Naive B cell (primary cell): ENCODE measurements around the gene MEGF6. TPM values are rescaled to one million over a fixed set of nuclear protein-coding genes. Genes with fewer than 3 reads are reported as not detected.

Experiments used
- ATAC-seq, 2 donors: fragments of 150-1000 bp; cut with Tn5 transposase; 2 replicates each; pipeline ENCODE4 v1.10.0; 2021; ENCODE audit warnings: low read depth in 2 of 2, mild to moderate bottlenecking in 2 of 2, moderate library complexity in 2 of 2
- DNase-seq: peaks from one replicate; pipeline ENCODE4 v3.0.0; 2022
- H3K27ac Mint-ChIP-seq, 6 donors: one replicate each; pipeline ENCODE4 v1.8.0; 2020 to 2022; ENCODE audit warnings: mild to moderate bottlenecking in 6 of 6, mixed read lengths in 6 of 6, moderate library complexity in 5 of 6, inconsistent platforms in 2 of 6
- H3K27me3 Mint-ChIP-seq, 3 donors: one replicate each; pipeline ENCODE4 v1.8.0; 2021 to 2022; ENCODE audit warnings: mixed read lengths in 3 of 3, mild to moderate bottlenecking in 1 of 3
- H3K36me3 Mint-ChIP-seq, 2 donors: one replicate each; pipeline ENCODE4 v1.8.0; 2020 to 2022; ENCODE audit warnings: mixed read lengths in 2 of 2, inconsistent platforms in 1 of 2, mild to moderate bottlenecking in 1 of 2
- H3K4me1 Mint-ChIP-seq, 3 donors: one replicate each; pipeline ENCODE4 v1.8.0; 2020 to 2022; ENCODE audit warnings: mixed read lengths in 3 of 3, inconsistent platforms in 1 of 3, mild to moderate bottlenecking in 1 of 3, moderate library complexity in 1 of 3
- H3K4me3 Mint-ChIP-seq, 8 donors: one replicate each; pipeline ENCODE4 v1.8.0; 2020 to 2022; ENCODE audit warnings: mild to moderate bottlenecking in 8 of 8, mixed read lengths in 8 of 8, moderate library complexity in 8 of 8, inconsistent platforms in 2 of 8
- H3K9me3 Mint-ChIP-seq, 7 donors: one replicate each; pipeline ENCODE4 v1.8.0; 2020 to 2022; ENCODE audit warnings: mixed read lengths in 7 of 7, mild to moderate bottlenecking in 5 of 7, inconsistent platforms in 2 of 7, moderate library complexity in 1 of 7
- polyA plus RNA-seq, 6 donors: library from polyadenylated mRNA; unstranded; fragments of 300-500 nt; fragmentation: Illumina TruSeq; gene quantifications; one replicate each; pipeline ENCODE4 v1.2.3, GENCODE V29; 2021; ENCODE audit warnings: low read depth in 6 of 6

Gene MEGF6
- polyA plus RNA-seq, 6 donors from 2014 or later: 3.1 to 8.8 (median 4.3) TPM; not detected in 1

- Mint-ChIP-seq H3K9me3 (no peaks in the 10 kb centered on the region), H3K4me1 (peaks cover 4 to 7% (median 6%) of the 10 kb centered on the region in 3 donors), H3K36me3 (no peaks in the 10 kb centered on the region), H3K27ac (no peak overlapping the region), H3K4me3 (no peak overlapping the region), H3K27me3 (peaks cover 0 to 14% (median 6%) of the 10 kb centered on the region in 3 donors)
- DNase-seq: no peak
- ATAC-seq: no peak
These were observed 144.8 kb downstream of the MEGF6 start for GRCh38 chr1:3466366-3467075.

DNA sequence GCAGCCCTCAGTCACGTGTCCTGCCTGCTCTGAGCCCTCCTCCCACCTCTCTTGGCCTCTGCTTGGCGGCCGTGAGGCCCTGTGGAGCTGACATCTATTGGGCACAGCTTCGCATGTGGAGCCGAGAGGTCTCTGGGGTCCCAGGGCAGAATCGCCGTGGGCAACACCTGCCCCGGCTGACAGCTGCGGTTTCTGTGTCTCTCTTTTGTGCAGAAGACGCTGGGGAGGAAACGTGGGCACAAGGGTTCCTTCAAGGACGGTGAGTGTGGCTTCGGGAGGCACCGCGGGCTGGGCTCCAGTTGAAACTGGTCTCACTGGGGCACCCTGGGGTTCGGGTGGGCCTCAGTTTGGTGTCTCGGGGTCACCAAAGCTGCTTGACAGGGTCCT lies 145.4 kb downstream of the MEGF6 start:
- Mint-ChIP-seq H3K4me3 (no peak overlapping the region), H3K27me3 (peaks cover 4 to 16% (median 6%) of the 10 kb centered on the region in 3 donors)
- ATAC-seq: no peak

DNA sequence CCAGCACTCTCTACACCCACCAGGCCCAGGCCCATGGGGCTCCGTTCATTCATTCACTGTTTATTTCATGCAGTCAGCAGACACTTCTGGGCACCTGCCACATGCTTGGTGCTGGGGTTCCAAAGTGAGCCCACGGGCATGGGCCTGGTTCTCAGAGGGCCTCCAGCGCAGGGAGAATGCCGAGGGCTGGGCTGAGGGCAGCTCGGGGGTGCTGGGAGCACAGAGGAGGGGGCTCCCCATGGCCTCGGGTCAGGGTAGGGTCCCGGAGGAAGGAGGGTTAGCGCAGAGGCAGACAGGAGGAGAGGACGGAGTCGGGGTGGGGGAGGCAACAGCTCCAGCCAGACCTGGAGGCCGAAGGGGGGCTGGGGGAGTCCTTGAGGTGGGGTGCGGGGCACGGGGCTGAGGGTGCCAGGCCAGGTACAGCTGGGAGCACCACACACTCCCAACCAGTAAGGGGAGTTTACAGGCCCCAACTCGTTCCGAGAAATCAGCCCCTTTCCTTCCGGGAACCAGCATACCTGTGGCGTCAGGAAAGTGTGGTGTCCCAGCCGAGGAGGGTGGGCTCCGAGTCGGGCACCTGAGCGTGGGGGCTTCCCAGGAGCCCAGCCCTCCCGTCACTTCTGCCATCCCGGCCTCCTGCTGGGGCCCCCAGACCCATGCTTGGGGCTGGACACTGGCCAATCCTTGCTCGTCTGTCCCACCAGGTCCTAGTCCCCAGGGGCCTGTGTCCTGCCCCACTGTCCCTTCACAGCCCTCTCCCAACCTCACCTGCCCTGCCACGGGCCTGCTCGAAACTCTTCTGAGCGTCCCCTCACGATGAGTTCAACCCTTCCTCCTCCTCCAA lies 146.0 kb downstream of the MEGF6 start:
- Mint-ChIP-seq H3K4me3 (no peak overlapping the region), H3K27ac (peak overlapping the region in 1 of 6 donors; percentile 47), H3K9me3 (no peaks in the 10 kb centered on the region), H3K27me3 (peaks cover 2 to 16% (median 4%) of the 10 kb centered on the region in 3 donors), H3K4me1 (peaks cover 2 to 6% (median 4%) of the 10 kb centered on the region in 3 donors), H3K36me3 (no peaks in the 10 kb centered on the region)
- DNase-seq (no peak), ATAC-seq (no peak)

More for the DNA sequence above, 145.4 kb downstream of the MEGF6 start:
- peak overlapping the region in 1 of 6 donors; percentile 56 for H3K27ac Mint-ChIP-seq
- H3K36me3 Mint-ChIP-seq: no peaks in the 10 kb centered on the region
- H3K9me3 Mint-ChIP-seq: no peaks in the 10 kb centered on the region
- peaks cover 4 to 7% (median 6%) of the 10 kb centered on the region in 3 donors for H3K4me1 Mint-ChIP-seq
- DNase-seq: no peak

GRCh38 chr1:3464649-3465025 lies 146.7 kb downstream of the MEGF6 start:
- Mint-ChIP-seq H3K4me3 (no peak overlapping the region), H3K27me3 (peaks cover 4 to 16% (median 8%) of the 10 kb centered on the region in 3 donors), H3K4me1 (peaks cover 0 to 6% (median 4%) of the 10 kb centered on the region in 3 donors), H3K36me3 (no peaks in the 10 kb centered on the region), H3K27ac (peak overlapping the region in 1 of 6 donors; percentile 47), H3K9me3 (no peaks in the 10 kb centered on the region)
- ATAC-seq (no peak), DNase-seq (no peak)

GRCh38 chr1:3463891-3464648 lies 147.2 kb downstream of the MEGF6 start:
- H3K27ac Mint-ChIP-seq: no peak overlapping the region
- no peak overlapping the region for H3K4me3 Mint-ChIP-seq
- H3K36me3 Mint-ChIP-seq: no peaks in the 10 kb centered on the region
- no peak for DNase-seq
- H3K27me3 Mint-ChIP-seq: peaks cover 4 to 22% (median 11%) of the 10 kb centered on the region in 3 donors
- no peaks in the 10 kb centered on the region for H3K9me3 Mint-ChIP-seq
- peaks cover 0 to 6% (median 4%) of the 10 kb centered on the region in 3 donors for H3K4me1 Mint-ChIP-seq
- no peak for ATAC-seq

DNA sequence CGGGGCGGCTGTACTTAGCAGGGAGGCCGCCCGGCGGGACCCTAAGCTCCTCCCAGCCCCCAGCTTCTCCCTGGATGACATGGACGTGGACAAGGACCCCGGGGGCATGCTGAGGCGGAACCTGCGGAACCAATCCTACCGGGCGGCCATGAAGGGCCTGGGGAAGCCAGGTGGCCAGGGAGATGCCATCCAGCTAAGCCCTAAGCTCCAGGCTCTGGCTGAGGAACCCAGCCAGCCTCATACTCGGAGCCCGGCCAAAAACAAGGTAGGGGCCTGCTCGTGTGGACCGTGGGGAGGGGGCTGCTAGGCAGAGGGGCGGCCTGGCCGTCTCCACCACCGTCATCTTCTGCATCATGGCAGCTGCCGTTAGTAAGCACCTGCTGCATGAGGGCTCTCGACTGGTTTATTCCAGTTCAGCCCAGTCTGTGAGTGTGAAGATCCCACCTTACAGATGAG lies 147.9 kb downstream of the MEGF6 start:
- ATAC-seq: no peak
- H3K27me3 Mint-ChIP-seq: peaks cover 4 to 25% (median 11%) of the 10 kb centered on the region in 3 donors
- H3K27ac Mint-ChIP-seq: no peak overlapping the region
- H3K36me3 Mint-ChIP-seq: no peaks in the 10 kb centered on the region
- H3K4me3 Mint-ChIP-seq: no peak overlapping the region
- no peak for DNase-seq
- no peaks in the 10 kb centered on the region for H3K9me3 Mint-ChIP-seq
- peaks cover 0 to 6% (median 4%) of the 10 kb centered on the region in 3 donors for H3K4me1 Mint-ChIP-seq

- no peaks in the 10 kb centered on the region for H3K9me3 Mint-ChIP-seq
- H3K36me3 Mint-ChIP-seq: no peaks in the 10 kb centered on the region
- H3K27ac Mint-ChIP-seq: no peak overlapping the region
- DNase-seq: no peak
- no peak overlapping the region for H3K4me3 Mint-ChIP-seq
- ATAC-seq: no peak
- peaks cover 4 to 25% (median 11%) of the 10 kb centered on the region in 3 donors for H3K27me3 Mint-ChIP-seq
- H3K4me1 Mint-ChIP-seq: peaks cover 0 to 6% (median 4%) of the 10 kb centered on the region in 3 donors
These were observed 148.3 kb downstream of the MEGF6 start for GRCh38 chr1:3463013-3463385.

GRCh38 chr1:3462356-3463012 lies 148.8 kb downstream of the MEGF6 start:
- H3K9me3 Mint-ChIP-seq: no peaks in the 10 kb centered on the region
- ATAC-seq: no peak
- peaks cover 0 to 6% (median 4%) of the 10 kb centered on the region in 3 donors for H3K4me1 Mint-ChIP-seq
- H3K4me3 Mint-ChIP-seq: no peak overlapping the region
- H3K27me3 Mint-ChIP-seq: peaks cover 4 to 25% (median 11%) of the 10 kb centered on the region in 3 donors
- no peak overlapping the region for H3K27ac Mint-ChIP-seq
- DNase-seq: no peak
- H3K36me3 Mint-ChIP-seq: no peaks in the 10 kb centered on the region

DNA sequence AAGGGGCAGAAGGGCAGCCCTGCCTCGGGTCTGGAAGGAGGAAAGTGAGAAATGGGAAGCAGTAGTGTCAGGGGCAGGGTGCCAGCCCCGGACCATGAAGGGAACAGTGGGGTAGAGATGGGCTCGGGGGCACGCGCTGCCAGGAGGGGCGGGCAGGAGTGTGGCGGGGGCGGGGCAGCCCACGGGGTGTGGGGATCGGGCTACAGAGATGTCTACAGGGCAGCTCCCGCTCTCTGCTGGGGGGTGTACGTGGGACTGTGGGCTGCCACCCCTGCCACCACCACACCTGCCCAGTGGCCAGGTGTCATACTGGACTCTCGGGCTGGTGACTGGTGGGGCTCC lies 149.4 kb downstream of the MEGF6 start:
- H3K36me3 Mint-ChIP-seq: no peaks in the 10 kb centered on the region
- H3K4me1 Mint-ChIP-seq: peaks cover 0 to 6% (median 4%) of the 10 kb centered on the region in 3 donors
- DNase-seq (no peak), ATAC-seq (no peak)
- H3K27ac Mint-ChIP-seq: no peak overlapping the region
- peaks cover 4 to 25% (median 11%) of the 10 kb centered on the region in 3 donors for H3K27me3 Mint-ChIP-seq
- H3K9me3 Mint-ChIP-seq: no peaks in the 10 kb centered on the region
- H3K4me3 Mint-ChIP-seq: no peak overlapping the region

GRCh38 chr1:3461238-3461933 lies 149.9 kb downstream of the MEGF6 start:
- ATAC-seq (no peak), DNase-seq (no peak)
- Mint-ChIP-seq H3K36me3 (no peaks in the 10 kb centered on the region), H3K4me1 (peaks cover 0 to 5% (median 4%) of the 10 kb centered on the region in 3 donors), H3K4me3 (no peak overlapping the region), H3K27me3 (peaks cover 4 to 25% (median 11%) of the 10 kb centered on the region in 3 donors), H3K9me3 (no peaks in the 10 kb centered on the region), H3K27ac (peak overlapping the region in 1 of 6 donors; percentile 7)

- H3K4me1 Mint-ChIP-seq: peaks cover 0 to 2% (median 0%) of the 10 kb centered on the region in 3 donors
- no peaks in the 10 kb centered on the region for H3K9me3 Mint-ChIP-seq
- no peak overlapping the region for H3K4me3 Mint-ChIP-seq
- no peak for DNase-seq
- H3K27me3 Mint-ChIP-seq: peaks cover 4 to 21% (median 12%) of the 10 kb centered on the region in 3 donors
- no peaks in the 10 kb centered on the region for H3K36me3 Mint-ChIP-seq
- H3K27ac Mint-ChIP-seq: no peak overlapping the region
- ATAC-seq: no peak
These were observed 150.6 kb downstream of the MEGF6 start for GRCh38 chr1:3460672-3461131.

DNA sequence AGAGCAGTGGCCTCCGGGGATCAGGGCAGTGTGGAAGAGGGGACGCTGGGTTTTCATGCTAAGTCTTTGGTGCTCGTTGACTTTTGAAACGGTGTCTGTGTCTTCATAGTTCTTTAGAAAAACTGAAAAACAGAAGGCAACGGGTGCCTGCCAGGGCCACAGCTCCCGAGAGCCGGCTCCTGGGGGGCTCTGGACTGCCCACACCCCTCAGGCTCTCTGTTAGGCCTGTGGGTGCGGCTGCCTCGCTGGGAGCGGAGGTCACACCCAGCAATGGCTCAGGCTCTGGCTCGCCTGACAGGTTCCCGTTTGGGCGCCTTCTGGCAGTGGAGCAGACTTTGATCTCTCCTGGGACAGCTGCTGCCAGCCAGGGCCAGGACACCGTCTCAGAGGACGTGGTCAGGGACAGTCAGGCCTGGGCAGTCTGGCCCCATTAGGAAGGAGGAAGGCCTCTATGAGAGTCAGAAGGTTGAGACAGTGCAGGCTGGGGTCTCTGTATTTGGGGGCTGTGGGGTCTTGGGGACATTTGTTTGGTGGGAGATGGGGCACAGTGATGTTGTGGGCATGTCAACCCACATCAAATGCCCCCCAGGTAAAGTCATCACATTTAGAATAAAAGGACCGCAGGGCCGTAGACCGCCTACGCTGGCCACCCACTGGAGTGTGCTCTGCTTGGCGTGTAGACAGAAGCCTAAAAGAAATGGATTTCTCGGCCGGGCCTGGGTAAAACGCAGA lies 151.2 kb downstream of the MEGF6 start:
- Mint-ChIP-seq H3K27ac (no peak overlapping the region), H3K4me3 (no peak overlapping the region), H3K9me3 (no peaks in the 10 kb centered on the region), H3K4me1 (no peaks in the 10 kb centered on the region), H3K27me3 (peaks cover 4 to 18% (median 18%) of the 10 kb centered on the region in 3 donors), H3K36me3 (no peaks in the 10 kb centered on the region)
- DNase-seq (no peak), ATAC-seq (no peak)
